Keratinocyte (primary cell): ENCODE results near the gene RGS10.

Experiments used
- CTCF ChIP-seq, 3 experiments: IDR thresholded peaks in 1 of 3; conservative IDR thresholded peaks in 1 of 3; optimal IDR thresholded peaks in 1 of 3; 2 replicates in 2 of 3; 3 replicates in 1 of 3; pipeline versions ENCODE3 to v1.5.1; 2011; ENCODE audit warnings: low read length in 3 of 3, mild to moderate bottlenecking in 3 of 3, moderate library complexity in 2 of 3, control low read depth in 1 of 3, inconsistent platforms in 1 of 3; ENCODE audit not compliant: insufficient read depth in 2 of 3; ENCODE audit errors: extremely low read depth in 1 of 3
- EZH2 ChIP-seq: IDR thresholded peaks from one replicate; pipeline ENCODE4 v1.6.1; 2012; ENCODE audit warnings: inconsistent platforms, mild to moderate bottlenecking, low read length, moderate library complexity

GRCh38 chr10:119535837-119536507 is 6.5 kb downstream of the RGS10 start:
- TF ChIP-seq CTCF (optimal IDR thresholded peaks at IDR 0.05 in 1 of 3, IDR thresholded peaks at IDR 0.05 in 1 of 3, conservative IDR thresholded peaks at IDR 0.05 in 1 of 3; ENCODE audit: extremely low read depth in 1 of 3, insufficient read depth in 2 of 3, low read length in 3 of 3) (no peak), EZH2 (no peak)
